GM19468 (cell line): ENCODE measurements around the gene SLC35E4.
"Not testable (repeated sequence)": the region's sequence is repeated elsewhere in the genome, so short reads cannot be mapped to it uniquely, and the experiment has no call there.

Experiments used
- ATAC-seq: cut with Tn5 transposase; IDR thresholded peaks from one replicate; pipeline ENCODE4 v1.9.1; 2021; ENCODE audit warnings: mild to moderate bottlenecking, moderate library complexity, moderate number of reproducible peaks; ENCODE audit not compliant: unreplicated experiment; ENCODE audit errors: extremely low read depth

SLC35E4 gene

DNA sequence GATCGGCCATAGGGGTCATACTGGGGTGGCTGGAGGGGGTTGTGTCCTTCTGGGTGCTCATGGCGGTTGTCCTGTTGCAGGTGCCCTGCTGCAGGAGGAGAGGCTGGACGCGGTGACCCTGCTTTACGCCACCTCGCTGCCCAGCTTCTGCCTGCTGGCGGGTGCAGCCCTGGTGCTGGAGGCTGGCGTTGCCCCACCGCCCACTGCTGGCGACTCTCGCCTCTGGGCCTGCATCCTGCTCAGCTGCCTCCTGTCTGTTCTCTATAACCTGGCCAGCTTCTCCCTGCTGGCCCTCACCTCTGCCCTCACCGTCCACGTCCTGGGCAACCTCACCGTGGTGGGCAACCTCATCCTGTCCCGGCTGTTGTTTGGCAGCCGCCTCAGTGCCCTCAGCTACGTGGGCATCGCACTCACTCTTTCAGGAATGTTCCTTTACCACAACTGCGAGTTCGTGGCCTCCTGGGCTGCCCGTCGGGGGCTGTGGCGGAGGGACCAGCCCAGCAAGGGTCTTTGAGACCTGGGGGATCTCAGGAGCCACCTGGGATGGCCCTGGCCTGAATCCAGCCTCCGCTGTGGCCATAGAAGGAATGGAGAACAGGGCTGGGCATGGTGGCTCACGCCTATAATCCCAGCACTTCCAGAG lies 11.1 kb downstream of the SLC35E4 start:
- no peak for ATAC-seq

DNA sequence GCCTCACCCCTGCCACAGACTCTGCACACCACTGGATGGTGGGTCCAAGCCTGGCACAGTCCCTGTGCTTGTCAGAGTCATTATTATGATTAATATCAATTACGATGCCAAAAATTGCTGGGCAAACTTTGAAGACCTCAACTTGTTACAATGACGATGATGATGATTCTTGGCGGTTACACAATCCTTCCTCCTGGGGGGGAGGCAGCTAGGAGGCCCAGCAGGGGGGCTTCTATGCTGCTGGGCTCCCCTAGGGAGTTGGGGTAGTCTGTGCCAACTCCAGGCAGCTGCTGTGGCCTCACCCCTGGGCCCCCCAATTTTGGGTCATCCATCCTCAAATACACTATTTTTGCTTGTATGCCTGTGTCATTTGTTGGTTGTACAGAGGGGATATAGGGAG lies 12.0 kb downstream of the SLC35E4 start:
- ATAC-seq: no peak

DNA sequence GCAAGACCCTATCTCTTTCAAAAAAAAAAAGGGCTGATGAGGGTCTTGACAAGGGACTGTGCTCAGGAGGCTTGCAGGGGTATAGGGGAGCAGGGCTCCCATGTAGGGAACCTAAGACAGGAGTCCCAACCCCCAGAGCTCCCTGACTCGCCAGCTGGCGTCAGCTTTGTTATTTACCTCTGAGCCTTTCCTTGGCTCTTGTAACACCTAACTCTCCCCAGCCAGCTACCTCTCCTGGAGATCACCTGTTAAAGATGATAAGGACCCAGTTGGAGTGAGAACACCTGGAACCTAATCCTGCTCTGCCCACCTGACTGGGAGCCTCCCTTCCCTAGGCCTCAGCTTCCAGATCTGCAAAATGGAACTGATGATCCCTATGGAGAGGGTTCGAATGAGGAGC lies 13.2 kb downstream of the SLC35E4 start:
- no peak for ATAC-seq

DNA sequence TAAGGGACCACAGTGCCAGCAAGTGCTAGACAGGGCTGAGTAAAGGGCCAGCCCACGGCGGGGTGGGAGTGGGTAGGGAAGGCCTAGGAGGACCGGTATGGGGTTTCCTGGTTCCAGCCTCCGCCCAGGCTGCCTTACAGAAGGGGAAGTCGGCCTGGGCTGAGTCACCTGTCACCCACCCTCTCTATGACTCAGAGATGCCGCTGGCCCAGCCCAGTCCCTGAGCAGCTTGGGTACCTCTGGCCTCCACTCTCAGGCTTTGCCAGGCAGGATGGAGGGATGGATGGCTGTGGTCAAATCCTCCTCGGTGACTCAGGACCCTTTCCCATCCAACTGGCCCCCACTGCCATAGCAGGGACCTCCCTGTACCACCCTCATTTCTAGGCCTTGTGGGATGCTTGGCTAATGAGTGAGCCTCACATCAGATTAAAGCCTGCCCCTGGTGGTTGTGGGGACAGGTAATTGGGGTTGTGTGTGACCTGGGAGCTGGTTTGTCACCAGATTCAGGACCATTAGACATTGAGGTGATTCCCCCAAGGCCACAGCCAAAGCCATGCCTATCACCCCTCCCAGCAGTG lies 13.9 kb downstream of the SLC35E4 start:
- no peak for ATAC-seq

DNA sequence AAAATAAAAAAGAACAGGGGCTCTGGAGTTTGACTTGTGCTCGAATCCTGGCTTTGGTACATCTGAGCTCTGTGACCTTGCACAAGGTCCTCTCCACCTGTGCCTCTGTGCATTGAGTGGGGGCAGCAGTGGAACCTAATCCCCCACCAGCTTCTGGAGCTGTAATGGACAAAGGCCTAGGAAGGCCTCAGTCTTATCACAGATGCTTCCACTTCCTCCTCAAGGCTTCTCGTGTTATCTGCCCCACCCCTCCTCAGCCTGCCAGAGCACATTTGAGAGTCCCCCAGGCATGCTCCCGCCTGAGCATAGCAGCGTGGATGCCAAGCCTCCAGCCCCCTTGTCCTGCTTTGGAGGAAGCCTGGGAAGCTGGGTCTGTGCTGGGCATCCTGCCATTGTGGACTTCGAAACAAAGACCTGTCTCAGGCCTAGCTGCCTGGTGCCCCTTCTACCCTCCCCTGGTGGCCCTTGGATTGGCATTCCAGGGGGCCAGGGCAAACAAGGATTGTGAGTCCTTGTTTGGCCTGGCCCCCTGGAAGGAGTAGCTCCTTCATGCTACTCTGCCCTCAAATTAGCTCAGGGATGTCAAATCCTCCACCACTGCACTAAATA lies 15.0 kb downstream of the SLC35E4 start:
- ATAC-seq: no peak

DNA sequence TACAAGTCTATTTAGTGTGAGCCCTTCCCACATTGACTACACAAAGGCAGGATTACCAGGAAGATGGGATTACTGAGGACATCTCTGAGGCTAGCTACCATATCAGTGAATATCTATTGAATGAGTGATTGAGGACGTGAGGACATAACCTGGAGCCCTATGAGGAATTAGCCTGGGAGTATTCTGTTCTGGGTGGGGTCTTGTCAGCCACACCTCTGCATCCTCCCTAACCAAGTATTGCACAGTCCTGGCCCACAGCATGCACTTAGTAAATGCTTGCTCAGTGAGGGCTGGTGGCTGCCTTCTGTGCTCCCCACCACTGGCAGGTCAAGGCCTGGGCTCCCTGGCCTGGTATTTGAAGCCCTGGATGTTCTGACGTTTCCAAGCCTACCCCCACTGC lies 17.3 kb downstream of the SLC35E4 start:
- ATAC-seq: no peak

DNA sequence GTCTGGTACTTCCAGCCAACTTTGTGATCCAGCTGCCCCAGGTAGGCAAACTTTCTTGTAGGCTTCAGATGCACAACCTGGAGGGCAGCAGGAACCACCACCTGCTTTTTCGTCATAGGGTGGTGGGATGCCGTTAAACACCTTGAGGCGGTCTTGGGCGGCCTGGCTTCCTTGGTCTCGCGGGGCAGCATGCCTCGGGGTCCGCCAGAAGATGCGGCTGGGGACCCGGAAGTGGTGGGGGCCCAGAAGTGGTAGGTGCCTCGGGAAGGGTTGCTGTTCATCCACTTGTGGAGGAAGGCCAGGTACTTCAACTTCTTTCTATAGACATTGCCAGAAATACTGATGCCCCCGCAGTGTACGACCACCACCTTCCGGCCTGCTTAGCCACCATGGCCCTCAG lies 18.8 kb downstream of the SLC35E4 start:
- ATAC-seq: no peak

DNA sequence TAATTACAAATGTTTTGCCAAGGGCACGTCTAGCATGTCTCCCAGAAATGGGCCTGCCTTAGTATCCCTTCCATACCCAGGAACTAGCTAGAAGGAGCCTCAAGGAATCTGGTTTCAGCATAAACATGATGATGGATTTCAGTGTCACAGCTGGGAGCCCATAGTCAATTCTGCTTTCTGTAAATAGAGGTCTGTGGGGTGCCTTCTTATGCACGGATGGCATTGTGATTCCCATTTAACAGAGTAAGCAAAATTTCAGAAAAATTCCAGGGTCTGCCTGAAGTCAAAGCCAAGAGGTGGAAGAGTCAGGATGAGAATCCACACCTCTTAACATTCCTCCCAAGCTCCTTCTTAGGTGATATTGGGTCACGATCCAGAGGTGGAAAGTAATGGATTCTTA lies 20.0 kb downstream of the SLC35E4 start:
- ATAC-seq: no peak

DNA sequence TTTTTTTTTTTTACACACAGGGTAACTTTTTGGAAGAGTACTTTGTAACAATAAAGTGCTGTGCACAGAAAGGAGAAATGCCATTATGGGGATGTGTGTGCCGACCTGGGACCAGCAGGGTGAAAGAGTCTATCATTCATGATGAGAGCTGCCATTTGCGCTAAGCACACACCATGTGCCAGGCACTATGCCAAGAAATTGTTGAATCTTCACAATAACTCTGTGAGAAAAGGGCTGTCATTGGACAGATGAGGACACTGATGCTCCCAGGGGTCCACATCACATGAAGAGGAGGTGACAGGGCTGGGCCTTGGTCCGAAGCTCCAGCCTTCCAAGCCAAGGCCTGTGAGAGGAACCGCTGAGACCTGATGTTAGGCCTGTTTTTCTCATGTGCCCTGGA lies 26.5 kb downstream of the SLC35E4 start:
- ATAC-seq: no peak

DNA sequence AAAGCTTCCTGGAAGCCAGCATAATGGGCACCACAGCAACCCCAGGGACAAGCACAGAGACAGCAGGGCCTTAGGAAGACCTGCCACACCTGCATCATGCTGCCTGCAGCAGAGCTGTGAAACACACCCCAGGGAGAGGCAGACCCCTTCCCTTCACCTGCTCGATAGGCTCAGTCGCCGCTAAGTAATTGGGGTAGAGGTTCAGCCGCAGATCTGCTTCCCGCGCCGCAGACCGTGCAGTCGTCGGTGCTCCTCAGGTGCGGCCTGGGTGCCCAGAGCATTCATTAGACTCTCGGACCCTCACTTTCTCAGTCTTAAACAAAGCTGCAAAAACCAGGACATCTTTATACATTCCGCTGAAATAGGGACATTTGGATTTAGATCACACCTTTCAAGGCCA lies 29.2 kb downstream of the SLC35E4 start:
- ATAC-seq: no peak

DNA sequence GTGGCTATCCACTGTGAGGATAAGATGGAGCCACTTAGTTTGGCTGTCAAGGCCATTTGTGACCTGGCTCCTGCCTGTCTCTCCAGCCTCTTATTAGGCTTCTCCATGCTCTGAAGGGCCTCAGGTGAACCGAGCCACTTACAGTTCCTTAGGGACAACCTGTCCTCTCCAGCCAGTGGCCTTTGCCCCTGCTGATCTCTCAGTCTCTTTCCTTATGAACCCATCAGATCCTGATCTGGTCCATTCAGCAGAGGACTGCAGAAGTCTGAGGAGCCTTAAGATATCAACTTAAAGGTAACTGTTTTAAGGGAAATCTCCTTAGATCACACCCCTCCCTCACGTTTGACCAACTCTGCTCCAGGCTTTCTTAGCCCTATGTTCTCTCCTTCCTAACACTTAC lies 29.7 kb downstream of the SLC35E4 start:
- no peak for ATAC-seq

DNA sequence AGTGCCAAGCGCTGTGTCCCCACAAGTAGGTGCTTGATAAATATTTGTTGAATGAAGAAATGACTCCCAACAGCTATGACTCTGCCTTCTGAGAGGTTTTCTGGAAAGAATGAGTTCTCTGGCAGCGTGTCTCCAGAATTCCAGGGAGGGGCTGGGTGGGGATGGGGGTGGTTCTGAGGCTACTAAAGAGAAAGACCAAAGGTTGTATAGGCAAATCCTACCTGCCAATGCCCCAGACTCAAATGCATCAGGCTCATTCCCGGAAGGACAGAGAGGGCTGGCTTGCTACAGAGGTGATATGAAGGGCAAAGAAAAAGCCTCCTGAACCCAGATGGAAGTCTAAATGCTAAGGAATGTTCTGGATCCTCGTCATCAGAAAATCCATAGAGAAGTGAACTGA lies 30.2 kb downstream of the SLC35E4 start:
- ATAC-seq: no peak

DNA sequence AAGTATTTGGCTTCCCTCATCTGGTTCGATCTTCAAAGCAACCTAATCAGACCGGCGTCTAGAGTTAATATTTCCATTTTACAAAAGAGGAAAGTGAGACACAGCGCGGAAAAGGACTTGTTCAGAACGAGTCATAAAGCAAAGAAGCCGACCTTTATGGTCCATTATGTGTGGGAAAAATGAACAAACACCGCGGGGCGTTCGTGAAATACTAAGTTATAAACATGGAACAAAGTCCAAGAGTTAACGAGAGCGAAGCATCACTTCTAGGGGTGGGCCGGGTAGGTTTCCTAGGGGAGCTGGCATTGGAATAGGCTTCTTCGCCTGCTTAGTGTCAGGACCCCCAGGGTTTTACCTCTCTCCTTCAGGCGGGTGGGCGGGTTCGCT lies 31.5 kb downstream of the SLC35E4 start:
- ATAC-seq: no peak

DNA sequence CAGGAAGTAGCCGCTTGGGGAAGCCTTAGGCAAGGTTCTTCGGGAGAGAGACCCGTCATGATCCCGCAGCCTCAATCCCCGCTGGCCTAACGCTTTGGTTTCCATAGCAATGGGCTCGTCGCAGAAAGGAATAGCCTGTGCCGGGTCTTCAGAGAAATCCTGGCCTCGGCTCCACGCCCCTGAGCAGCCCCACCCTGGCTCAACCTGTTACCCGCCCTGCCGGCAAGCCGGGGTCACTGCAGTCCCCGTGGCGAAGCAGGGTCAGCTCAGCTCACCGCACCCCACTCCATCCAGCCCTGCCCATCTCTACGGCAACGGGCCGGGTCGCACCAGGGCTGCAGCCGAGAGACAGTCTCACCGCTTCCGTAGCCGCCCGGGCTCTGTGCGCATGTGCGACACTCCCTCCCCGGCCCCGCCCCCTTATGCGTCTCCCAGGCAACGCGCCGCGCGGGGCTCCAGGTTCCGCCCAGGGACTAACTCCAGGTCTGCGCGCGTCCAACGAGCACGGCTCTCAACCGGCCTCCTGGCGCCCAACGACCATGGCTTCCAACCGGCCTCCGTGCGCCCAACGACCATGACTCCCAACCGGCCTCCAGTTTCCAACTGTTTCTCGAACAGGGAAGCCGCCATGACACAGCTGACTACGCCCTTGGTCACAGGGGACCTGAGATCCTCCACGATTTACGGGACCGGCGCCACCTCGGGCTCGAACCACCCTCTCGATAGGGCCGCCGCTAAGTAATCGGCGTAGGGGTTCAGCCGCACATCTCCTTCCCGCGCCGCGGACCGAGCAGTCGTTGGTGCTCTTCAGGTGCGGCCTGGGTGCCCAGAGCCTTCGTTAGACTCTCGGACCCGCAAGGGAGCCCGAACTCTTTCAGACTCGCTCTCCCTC lies 32.2 kb downstream of the SLC35E4 start, which contains the start of gene DUSP18:
TSS of gene DUSP18 (minus strand) at position 382 of the 892 bp plus-strand sequence. CDS start 3,872 bp downstream, outside the sequence.
- no peak for ATAC-seq

DNA sequence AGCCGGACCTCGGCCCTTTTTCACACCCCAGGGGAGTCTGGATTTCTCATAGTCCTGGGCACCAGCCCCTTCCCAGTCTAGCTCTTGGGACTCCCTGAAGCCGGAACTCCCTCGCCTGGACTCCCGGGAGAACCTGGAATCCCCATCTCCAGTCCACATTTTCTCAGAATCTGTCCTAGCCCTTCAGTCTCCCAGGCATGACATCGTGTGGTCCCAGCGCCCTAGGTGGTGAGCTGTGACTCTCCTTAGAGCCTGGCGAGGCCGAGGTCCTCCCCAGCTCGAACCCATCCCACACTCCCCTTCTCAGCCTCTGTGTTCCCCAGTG lies 32.8 kb downstream of the SLC35E4 start:
- no peak for ATAC-seq

DNA sequence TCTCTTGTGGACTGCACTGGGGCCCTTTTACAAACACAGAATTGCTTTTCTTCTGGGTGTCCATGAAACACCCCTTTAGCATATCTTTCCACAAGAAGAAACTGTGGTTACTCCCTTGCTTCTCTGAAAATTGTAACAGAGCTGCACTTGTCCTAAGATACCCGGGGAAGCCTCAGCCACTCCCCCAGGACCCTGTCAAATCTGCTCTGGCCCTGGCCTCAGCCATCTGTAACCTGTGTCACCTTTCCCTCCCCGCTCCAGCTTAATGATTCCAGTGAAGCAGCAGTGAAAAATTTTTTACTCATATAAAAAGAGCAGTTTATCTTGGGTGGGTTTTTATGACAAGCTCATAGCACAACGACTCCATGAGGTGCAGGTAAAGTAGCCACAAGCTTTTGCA lies 35.5 kb downstream of the SLC35E4 start:
- ATAC-seq: no peak

DNA sequence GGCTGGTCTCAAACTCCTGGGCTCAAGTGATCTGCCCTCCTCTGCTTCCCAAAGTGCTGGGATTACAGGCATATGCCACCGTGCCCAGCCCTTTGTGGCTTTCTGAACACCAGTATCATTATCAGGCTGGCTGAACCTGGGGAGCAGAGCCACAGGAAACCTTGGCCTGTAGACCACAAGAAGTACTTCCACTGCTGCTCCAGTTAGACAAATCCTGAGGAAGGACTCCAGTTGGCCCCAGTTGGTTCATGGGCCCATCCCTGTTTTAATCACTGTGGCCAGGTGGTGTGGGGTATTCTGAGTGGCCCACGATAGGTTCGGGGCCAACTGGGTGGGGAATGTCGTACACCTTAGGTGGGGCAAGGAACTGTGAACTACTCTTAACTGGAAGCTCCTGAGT lies 37.6 kb downstream of the SLC35E4 start:
- ATAC-seq: no peak

DNA sequence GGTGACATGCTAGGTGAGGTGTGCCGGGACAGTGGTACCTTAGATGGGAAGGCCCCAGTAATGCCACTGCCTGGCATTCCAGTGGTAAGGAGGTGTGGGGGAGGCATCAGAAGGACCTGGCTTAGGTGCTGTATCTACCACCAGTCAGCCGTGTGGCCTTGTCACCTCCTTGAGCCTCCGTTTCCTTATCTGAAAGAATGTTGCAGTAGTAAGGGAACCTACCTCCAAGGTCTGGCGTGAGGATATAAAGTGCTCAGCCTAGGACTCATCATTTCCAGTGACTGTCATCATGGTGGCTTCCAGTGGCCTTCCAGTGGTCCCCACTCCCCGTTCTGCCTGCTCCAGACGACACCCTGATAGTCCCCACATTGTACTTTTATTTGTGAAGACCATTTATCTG lies 38.9 kb downstream of the SLC35E4 start:
- no peak for ATAC-seq

DNA sequence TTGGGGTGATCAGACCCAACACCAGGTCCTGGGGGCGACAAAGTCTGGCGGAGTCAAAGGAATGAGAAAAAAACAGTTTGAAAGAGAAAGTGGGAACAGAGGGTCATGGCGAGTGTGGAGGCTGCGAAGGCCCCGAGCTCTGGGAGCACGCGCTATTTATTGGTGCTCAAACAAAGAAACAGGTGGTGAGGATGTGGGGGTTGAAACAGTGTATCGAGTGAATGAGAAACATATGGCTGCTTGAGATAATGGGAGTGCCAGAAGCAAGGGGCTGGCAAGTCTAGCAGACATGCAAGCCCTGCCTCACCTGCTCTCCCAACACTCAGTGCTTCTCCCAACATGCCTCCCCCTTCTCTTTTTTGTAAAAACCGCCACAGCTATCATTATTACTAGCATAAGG lies 39.9 kb downstream of the SLC35E4 start:
- no peak for ATAC-seq

DNA sequence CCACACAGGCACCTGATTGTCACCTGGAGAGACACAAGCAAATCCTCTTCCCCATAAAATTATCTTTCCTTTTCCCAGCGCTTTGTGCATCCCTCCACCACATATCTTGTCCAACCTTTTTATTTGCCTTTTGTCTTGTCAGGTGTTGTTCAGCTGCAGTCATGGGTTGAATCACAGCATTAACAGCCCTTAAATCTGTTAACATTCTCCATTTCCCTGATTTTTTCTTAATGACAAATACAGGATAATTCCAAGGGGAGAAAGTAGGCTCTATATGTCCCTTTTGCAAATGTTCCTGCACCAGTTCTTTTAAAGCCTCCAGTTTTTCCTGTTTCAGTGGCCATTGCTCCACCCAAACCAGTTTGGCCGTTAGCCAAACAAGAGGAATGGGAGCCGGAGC lies 41.0 kb downstream of the SLC35E4 start:
- not testable (repeated sequence) for ATAC-seq
